ENCODE results near the gene TRIP11.
"Not testable (repeated sequence)": the region's sequence is repeated elsewhere in the genome, so short reads cannot be mapped to it uniquely, and the experiment has no call there.

Gene TRIP11

GRCh38 chr14:92039719-92040430, at the start of gene TRIP11:
TSS of gene TRIP11 (minus strand) at chr14:92040059. CDS start at chr14:92039685, 374 bp downstream.
- peak; percentile 84 to 91 (median 89) for DNase-seq

GRCh38 chr14:92088494-92088893, 48.6 kb upstream of the TRIP11 start:
- no peak for DNase-seq

- DNase-seq = no peak
Observed at GRCh38 chr14:92074555-92074954, 34.7 kb upstream of the TRIP11 start.

- DNase-seq = no peak
Observed at GRCh38 chr14:92058006-92058917, 18.4 kb upstream of the TRIP11 start.

- DNase-seq = no peak
Observed at GRCh38 chr14:92049781-92050180, 9.9 kb upstream of the TRIP11 start.

- not testable (repeated sequence) for DNase-seq
Observed at GRCh38 chr14:92049221-92049620, 9.4 kb upstream of the TRIP11 start.

- DNase-seq = not testable (repeated sequence)
Observed at GRCh38 chr14:92045904-92046303, 6.0 kb upstream of the TRIP11 start.

- not testable (repeated sequence) for DNase-seq
Observed at GRCh38 chr14:92041766-92042165, 1.9 kb upstream of the TRIP11 start.

GRCh38 chr14:92041203-92041602, 1.3 kb upstream of the TRIP11 start:
- DNase-seq = no peak

GRCh38 chr14:92040431-92041051, 682 bp upstream of the TRIP11 start:
- DNase-seq = no peak

- DNase-seq = no peak
Observed at GRCh38 chr14:92039063-92039718, 668 bp downstream of the TRIP11 start.

GRCh38 chr14:92037989-92038388, 1.9 kb downstream of the TRIP11 start:
- DNase-seq = no peak

GRCh38 chr14:92035890-92036289, 4.0 kb downstream of the TRIP11 start:
- DNase-seq = no peak

- no peak for DNase-seq
Observed at GRCh38 chr14:92033906-92034687, 5.8 kb downstream of the TRIP11 start.

GRCh38 chr14:92033433-92033832, 6.4 kb downstream of the TRIP11 start:
- DNase-seq = no peak

- no peak for DNase-seq
Observed at GRCh38 chr14:92026548-92027190, 13.2 kb downstream of the TRIP11 start.

- no peak for DNase-seq
Observed at GRCh38 chr14:92022036-92022435, 17.8 kb downstream of the TRIP11 start.

GRCh38 chr14:92021523-92021922, 18.3 kb downstream of the TRIP11 start:
- no peak for DNase-seq

GRCh38 chr14:92014040-92014439, 25.8 kb downstream of the TRIP11 start:
- no peak for DNase-seq

- DNase-seq = no peak
Observed at GRCh38 chr14:92012121-92012748, 27.6 kb downstream of the TRIP11 start.

- no peak for DNase-seq
Observed at GRCh38 chr14:92010644-92011043, 29.2 kb downstream of the TRIP11 start.

All from activated CD4-positive, CD25-positive, alpha-beta regulatory T cell (primary cell).